ENCODE data around the gene C2orf42. TPM values are rescaled to one million over a fixed set of nuclear protein-coding genes. Genes with fewer than 3 reads are reported as not detected.
"Not testable (repeated sequence)": the region's sequence is repeated elsewhere in the genome, so short reads cannot be mapped to it uniquely, and the experiment has no call there.

The C2orf42 gene
- total RNA-seq, 6 experiments from 2014 or later, result 10.9 to 22.5 (median 16.7) TPM

DNA sequence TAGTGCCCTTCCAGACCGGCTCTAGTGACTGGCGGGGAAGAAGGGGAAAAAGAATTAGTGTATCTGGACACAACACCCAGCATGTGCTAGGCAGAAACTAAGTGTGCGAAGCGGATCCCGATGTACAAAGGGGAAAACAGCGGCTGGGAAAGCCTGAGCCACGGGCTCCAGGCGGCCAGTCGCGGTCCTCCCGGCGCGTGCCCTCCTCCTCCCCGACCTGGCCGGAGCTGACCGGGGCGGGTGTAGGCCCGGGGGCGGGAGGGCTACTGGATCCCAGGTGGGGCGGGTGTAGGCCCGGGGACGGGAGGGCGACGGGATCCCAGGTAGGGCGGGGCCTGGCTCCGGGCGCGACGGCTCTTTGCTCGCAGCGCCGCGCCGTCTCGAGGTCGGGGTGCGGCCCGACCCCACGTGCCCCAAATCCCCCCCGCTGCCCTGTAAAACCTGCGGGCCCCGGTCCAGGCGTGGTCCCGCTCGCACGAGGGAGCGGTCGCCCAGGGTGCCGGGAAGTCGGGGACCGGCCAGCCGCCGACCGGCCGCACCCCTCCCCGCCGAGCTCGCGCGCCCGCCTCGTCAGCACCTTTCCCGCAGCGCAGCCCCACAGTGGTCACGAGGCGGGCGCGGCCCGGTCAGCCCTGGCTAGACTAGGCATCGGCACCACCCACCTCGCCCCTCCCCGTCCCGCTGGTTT lies 48.8 kb downstream of the C2orf42 start:
- no peaks in the 10 kb centered on the region for H3K27me3 ChIP-seq
- TF ChIP-seq, protein P1, sequence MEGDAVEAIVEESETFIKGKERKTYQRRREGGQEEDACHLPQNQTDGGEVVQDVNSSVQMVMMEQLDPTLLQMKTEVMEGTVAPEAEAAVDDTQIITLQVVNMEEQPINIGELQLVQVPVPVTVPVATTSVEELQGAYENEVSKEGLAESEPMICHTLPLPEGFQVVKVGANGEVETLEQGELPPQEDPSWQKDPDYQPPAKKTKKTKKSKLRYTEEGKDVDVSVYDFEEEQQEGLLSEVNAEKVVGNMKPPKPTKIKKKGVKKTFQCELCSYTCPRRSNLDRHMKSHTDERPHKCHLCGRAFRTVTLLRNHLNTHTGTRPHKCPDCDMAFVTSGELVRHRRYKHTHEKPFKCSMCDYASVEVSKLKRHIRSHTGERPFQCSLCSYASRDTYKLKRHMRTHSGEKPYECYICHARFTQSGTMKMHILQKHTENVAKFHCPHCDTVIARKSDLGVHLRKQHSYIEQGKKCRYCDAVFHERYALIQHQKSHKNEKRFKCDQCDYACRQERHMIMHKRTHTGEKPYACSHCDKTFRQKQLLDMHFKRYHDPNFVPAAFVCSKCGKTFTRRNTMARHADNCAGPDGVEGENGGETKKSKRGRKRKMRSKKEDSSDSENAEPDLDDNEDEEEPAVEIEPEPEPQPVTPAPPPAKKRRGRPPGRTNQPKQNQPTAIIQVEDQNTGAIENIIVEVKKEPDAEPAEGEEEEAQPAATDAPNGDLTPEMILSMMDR (IDR thresholded peaks at IDR 0.05), result no peak
- peak; percentile 95 for TF ChIP-seq POLR2A (IDR thresholded peaks at IDR 0.05)
- H3K4me1 ChIP-seq, result peaks cover 0 to 19% (median 6%) of the 10 kb centered on the region in 4 donors
- 0% methylated on average over 9 of the region's 73 CpGs for WGBS (ENCODE audit: insufficient coverage, low coverage, low lambda C conversion rate, missing lambda C conversion rate)
- peak overlapping the region; percentile 100 for H3K27ac ChIP-seq
- peak; percentile 94 to 99 (median 94) for DNase-seq
- ATAC-seq, result peak; percentile 44 to 79 (median 74)
- H3K36me3 ChIP-seq, result no peaks in the 10 kb centered on the region
- no peaks in the 10 kb centered on the region for H3K9me3 ChIP-seq
- intact Hi-C loops (cut with DNase I), result loop anchor here (2.0 to 5.0 kb wide), 3 partner anchors 55 to 230 kb away; partner anchors contain the start of gene PCBP1 (in 2 of the 2)
- H3K4me3 ChIP-seq, result peak overlapping the region; percentile 49 to 58 (median 49)

DNA sequence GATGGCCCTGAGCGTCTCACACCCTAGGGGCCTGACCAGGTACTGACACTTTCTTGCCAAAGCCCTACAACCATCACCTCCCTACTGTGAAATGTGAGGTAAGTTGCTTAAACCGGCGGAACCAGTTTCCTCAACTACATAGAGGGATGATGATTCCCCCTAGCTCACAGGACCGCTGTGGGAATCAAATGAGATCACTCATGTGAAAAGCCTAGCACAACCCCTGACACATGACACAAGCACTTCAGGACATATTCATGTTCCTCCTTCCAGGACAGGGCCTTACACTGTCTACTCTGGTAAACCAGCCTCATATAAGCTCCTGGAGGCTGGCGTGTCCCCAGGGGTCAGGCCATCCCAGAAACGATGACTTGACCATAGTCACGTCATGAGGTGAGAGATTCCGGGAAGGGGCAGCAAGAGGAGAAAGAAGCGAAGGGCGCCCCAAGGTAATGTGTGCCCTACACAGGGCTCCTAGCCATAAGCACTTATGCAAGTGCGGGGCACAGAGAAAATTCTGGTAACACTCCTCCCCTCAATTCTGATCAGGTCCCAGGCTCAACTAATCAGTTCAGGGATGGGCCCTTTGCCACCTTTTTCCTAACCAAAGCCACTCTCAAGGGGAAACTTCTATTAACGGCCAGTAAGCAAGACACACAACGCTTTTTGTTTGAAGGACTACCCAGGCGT lies 49.5 kb downstream of the C2orf42 start:
- peak overlapping the region; percentile 49 to 58 (median 49) for H3K4me3 ChIP-seq
- peak overlapping the region; percentile 100 for H3K27ac ChIP-seq
- intact Hi-C loops (cut with DNase I), result loop anchor here (5.0 kb wide), 2 partner anchors 54 to 229 kb away; partner anchors contain the start of gene PCBP1 (in 1 of the 2)
- ATAC-seq (peak; percentile 2 to 49 (median 24)), DNase-seq (peak; percentile 75 to 85 (median 76))
- no peaks in the 10 kb centered on the region for H3K9me3 ChIP-seq
- H3K36me3 ChIP-seq, result no peaks in the 10 kb centered on the region
- no peaks in the 10 kb centered on the region for H3K27me3 ChIP-seq
- TF ChIP-seq, protein P1 (IDR thresholded peaks at IDR 0.05), result peak in 3 of 4 donors; percentile 4 to 40 (median 7)
- TF ChIP-seq POLR2A (IDR thresholded peaks at IDR 0.05), result peak; percentile 61
- peaks cover 0 to 19% (median 7%) of the 10 kb centered on the region in 4 donors for H3K4me1 ChIP-seq
- WGBS (ENCODE audit: insufficient coverage, low coverage, low lambda C conversion rate, missing lambda C conversion rate), result 30% methylated on average over 10 of the region's 14 CpGs

DNA sequence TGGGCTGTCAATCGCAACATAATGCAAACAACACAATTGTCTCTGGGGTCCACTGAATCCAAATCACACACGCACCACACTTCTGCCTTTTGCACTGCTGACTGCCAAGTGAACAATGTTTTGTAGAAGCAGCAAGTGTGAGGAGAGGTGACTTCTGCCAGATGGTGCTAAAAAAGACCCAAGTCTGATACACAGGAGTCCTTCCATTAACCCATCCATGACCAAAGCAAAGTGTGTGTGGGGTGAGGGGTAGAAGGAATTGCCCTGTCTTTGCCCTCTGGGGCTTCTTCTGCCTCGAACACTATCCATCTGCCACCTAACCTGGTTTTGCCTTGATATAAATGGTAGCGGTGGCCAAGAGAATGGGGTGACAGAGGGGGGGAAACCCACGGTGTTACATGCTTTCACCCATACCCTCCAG lies 50.0 kb downstream of the C2orf42 start:
- peaks cover 0 to 23% (median 10%) of the 10 kb centered on the region in 4 donors for H3K4me1 ChIP-seq
- H3K9me3 ChIP-seq, result no peaks in the 10 kb centered on the region
- no peak overlapping the region for H3K4me3 ChIP-seq
- H3K36me3 ChIP-seq, result no peaks in the 10 kb centered on the region
- intact Hi-C loops (cut with DNase I), result loop anchor here (5.0 kb wide), 2 partner anchors 54 to 228 kb away; partner anchors contain the start of gene PCBP1 (in 1 of the 2)
- 78% methylated on average over 4 of the region's 5 CpGs for WGBS (ENCODE audit: insufficient coverage, low coverage, low lambda C conversion rate, missing lambda C conversion rate)
- no peak for TF ChIP-seq POLR2A (IDR thresholded peaks at IDR 0.05)
- TF ChIP-seq, protein P1 (IDR thresholded peaks at IDR 0.05), result no peak
- no peak for ATAC-seq
- DNase-seq, result no peak
- no peaks in the 10 kb centered on the region for H3K27me3 ChIP-seq
- H3K27ac ChIP-seq, result peak overlapping the region; percentile 100

DNA sequence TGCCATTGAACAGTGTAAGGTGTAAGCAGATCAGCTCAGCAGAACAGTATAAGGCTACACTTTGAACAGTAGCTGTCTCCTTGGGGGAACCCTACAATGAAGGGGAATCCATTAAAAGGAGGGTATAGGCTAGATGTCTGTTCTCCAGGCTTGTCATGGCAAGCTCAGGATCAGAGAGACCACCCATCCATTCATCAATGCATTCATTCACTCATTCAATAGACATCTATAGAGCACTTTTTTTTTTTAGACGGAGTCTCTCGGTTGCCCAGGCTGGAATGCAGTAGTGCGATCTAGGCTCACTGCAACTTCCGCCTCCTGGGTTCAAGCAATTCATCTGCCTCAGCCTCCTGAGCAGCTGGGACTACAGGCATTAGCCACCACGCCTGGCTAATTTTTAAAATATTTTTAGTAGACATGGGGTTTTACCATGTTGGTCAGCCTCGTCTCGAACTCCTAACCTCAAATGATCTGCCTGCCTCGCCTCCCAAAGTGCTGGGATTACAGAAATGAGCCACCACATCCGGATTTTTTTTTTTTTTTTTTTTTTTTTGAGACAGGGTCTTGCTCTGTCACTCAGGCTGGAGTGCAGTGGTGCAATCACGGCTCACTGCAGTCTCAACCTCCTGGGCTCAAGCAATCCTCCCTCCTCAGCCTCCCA lies 56.4 kb downstream of the C2orf42 start:
- H3K4me3 ChIP-seq; H3K27me3 ChIP-seq; ATAC-seq; intact Hi-C loops (cut with DNase I); H3K36me3 ChIP-seq; H3K9me3 ChIP-seq; DNase-seq: not testable (repeated sequence)
- Histone ChIP-seq H3K27ac (peak overlapping the region; percentile 2 to 99 (median 95)), H3K4me1 (peaks cover 0 to 26% (median 17%) of the 10 kb centered on the region in 4 donors)
- WGBS (ENCODE audit: insufficient coverage, low coverage, low lambda C conversion rate, missing lambda C conversion rate), result 81% methylated on average over 8 of the region's 10 CpGs

All from right lobe of liver (tissue), 6 donors.